Aorta (tissue), 5 donors: ENCODE data around the gene BABAM1. TPM values are rescaled to one million over a fixed set of nuclear protein-coding genes. Genes with fewer than 3 reads are reported as not detected.

Experiments used
- ATAC-seq: fragments of 200-7000 bp; cut with Tn5 transposase; one replicate; pipeline ENCODE4 v1.9.1; 2022; ENCODE audit warnings: moderate library complexity; ENCODE audit not compliant: low FRiP score
- DNase-seq, 2 donors: peaks; one replicate each; pipeline ENCODE4 v3.0.0-alpha.2; 2020
- H3K27ac ChIP-seq, 2 donors: one replicate each; pipeline ENCODE4 v1.5.1; 2013; ENCODE audit warnings: low read length in 2 of 2, mild to moderate bottlenecking in 2 of 2, moderate library complexity in 2 of 2, control low read depth in 1 of 2, inconsistent platforms in 1 of 2, low read depth in 1 of 2
- H3K27me3 ChIP-seq, 2 donors: one replicate each; pipeline ENCODE4 v1.6.1; 2013; ENCODE audit warnings: control low read depth in 1 of 2, low read length in 1 of 2, mild to moderate bottlenecking in 1 of 2, moderate library complexity in 1 of 2; ENCODE audit not compliant: insufficient read depth in 2 of 2, control insufficient read depth in 1 of 2
- H3K36me3 ChIP-seq, 2 donors: one replicate each; pipeline ENCODE4 v1.6.1; 2013; ENCODE audit warnings: control low read depth in 1 of 2, low read length in 1 of 2, mild to moderate bottlenecking in 1 of 2; ENCODE audit not compliant: insufficient read depth in 2 of 2, control insufficient read depth in 1 of 2
- H3K4me1 ChIP-seq, 2 donors: one replicate each; pipeline ENCODE4 v1.6.1; 2013; ENCODE audit warnings: low read length in 2 of 2, control low read depth in 1 of 2, mild to moderate bottlenecking in 1 of 2, moderate library complexity in 1 of 2; ENCODE audit not compliant: insufficient read depth in 2 of 2, control insufficient read depth in 1 of 2
- H3K4me3 ChIP-seq, 2 donors: one replicate each; pipeline ENCODE4 v1.5.1; 2013; ENCODE audit warnings: low read length in 2 of 2, control low read depth in 1 of 2, mild to moderate bottlenecking in 1 of 2
- H3K9me3 ChIP-seq: one replicate; pipeline ENCODE4 v1.6.1; 2013; ENCODE audit warnings: mild to moderate bottlenecking, low read length; ENCODE audit not compliant: control insufficient read depth
- WGBS, 2 donors: extraction: QIAGEN DNeasy Blood & Tissue Kit; methylation state at CpG; one replicate each; pipeline ENCODE4 v1.1.7; 2013; 5-methylcytosine and 5-hydroxymethylcytosine counted together
- intact Hi-C, 2 donors: fragments of 100-400 bp; cut with DNase I; formaldehyde crosslinking; loops; one replicate each; pipeline versions ENCODE4 v1.14.2 to v1.15.0; 2022
- polyA plus RNA-seq, 2 donors: library from polyadenylated mRNA; stranded (reverse); fragments of 200-250 nt; gene quantifications; one replicate each; pipeline ENCODE4 v1.2.3, GENCODE V29; 2013
- total RNA-seq, 2 donors: library from RNA; stranded (reverse); fragmentation: NEBNext Ultra II Directional; extraction: Animal tissue kit (Norgen Biotek cat#: 25700); gene quantifications; one replicate each; pipeline ENCODE4 v1.2.1, GENCODE V29; 2021
- donor health status: healthy with polysubstance abuse.
- donor health status: Bipolar disorder and iron deficiency.
- donor health status: DM: no; HTN: no; CAD: no.
- donor health status: DM: no; HTN: no; CAD: no.
- donor health status: DM: yes; HTN: yes; CAD: no.

The BABAM1 gene
- total and polyA plus RNA-seq, 4 donors: 55.8 to 102 (median 73.4) TPM

DNA sequence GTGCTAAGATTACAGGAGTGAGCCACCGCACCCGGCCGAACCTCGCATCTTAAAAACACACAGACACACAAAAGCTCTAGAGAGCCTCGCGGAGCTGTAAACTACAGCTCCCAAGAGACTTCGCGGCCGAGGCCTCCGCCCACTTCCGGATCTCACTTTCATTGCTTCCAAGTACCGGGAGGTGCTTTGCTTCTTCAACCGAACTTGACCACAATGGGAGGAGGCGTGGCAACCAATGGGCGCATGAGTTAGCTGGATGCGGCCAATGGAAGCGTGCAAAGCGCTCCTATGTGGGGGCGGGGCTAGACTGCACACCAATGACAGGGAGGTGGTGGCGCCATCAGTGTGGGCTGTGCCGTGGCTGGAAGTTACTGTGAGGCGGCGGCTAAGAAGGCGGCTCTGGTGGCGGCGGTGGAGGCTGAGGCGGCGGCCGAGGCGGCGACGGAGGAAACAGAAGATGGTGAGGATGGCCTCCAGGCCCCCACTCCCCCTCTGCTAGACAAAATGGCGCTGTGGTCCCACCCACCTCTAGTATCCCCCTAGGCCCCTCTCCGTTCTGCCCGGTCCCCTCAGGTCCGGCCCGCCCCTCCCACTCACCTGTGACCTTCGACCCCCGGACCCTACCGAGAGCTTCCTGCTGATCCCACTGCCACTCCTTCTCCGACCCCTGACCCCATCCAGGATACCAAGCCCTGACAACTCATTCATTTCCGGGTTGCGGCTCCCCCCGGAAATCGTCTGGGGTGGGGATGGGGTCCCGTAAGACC lies 42.1 kb downstream of the BABAM1 start, which contains the start of gene DDA1:
Gene DDA1, plus strand, starts transcription at position 366 of the 767 bp plus-strand sequence. Its CDS starts 92 bp downstream, at position 458.
- Histone ChIP-seq H3K4me3 (peak within 1 kb of the TSS; percentile 62 to 76), H3K36me3 (peaks cover 0 to 1% of the 10 kb centered on the region in 2 donors), H3K27ac (peak within 1 kb of the TSS in 1 of 2 donors; percentile 4), H3K4me1 (no peaks in the 10 kb centered on the region), H3K9me3 (no peaks in the 10 kb centered on the region), H3K27me3 (no peaks in the 10 kb centered on the region)
- DNase-seq (peak; percentile 99 to 100), ATAC-seq (peak; percentile 94)
- 0 to 1% methylated on average over 44 to 46 of the region's 46 CpGs for WGBS, 2 donors
- intact Hi-C loops: no loop called here

DNA sequence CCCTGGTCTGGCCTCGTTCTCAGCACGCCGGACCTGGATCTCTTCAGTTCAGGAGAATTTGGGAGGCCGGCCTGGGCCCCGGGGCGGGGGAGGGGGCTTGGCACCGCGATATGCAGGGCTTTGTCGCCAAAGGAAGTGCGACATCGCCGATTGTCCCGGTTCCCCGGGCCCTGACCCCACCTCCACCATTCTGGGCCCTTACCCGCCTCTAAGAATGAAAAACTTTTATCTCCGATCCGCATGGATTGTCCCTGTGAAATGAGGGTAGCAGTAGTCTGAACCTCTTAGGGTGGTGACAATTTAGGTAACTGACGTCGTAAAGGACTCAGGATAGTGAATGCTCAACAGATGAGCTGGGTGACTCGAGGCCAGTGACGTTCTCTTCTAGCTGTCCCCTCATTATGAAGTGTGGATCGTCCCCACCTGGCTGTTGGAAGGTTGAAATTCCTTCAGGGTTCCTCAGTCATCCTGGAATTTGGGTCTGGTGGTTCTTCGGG lies 42.8 kb downstream of the BABAM1 start:
- WGBS, 2 donors: 5 to 6% methylated on average over 23 of the region's 23 CpGs
- peak overlapping the region; percentile 62 to 76 for H3K4me3 ChIP-seq
- no peak for DNase-seq
- ATAC-seq: no peak
- intact Hi-C loops: no loop called here
- H3K9me3 ChIP-seq: no peaks in the 10 kb centered on the region
- no peaks in the 10 kb centered on the region for H3K4me1 ChIP-seq
- no peaks in the 10 kb centered on the region for H3K27me3 ChIP-seq
- peaks cover 0 to 4% of the 10 kb centered on the region in 2 donors for H3K36me3 ChIP-seq
- no peak overlapping the region for H3K27ac ChIP-seq

DNA sequence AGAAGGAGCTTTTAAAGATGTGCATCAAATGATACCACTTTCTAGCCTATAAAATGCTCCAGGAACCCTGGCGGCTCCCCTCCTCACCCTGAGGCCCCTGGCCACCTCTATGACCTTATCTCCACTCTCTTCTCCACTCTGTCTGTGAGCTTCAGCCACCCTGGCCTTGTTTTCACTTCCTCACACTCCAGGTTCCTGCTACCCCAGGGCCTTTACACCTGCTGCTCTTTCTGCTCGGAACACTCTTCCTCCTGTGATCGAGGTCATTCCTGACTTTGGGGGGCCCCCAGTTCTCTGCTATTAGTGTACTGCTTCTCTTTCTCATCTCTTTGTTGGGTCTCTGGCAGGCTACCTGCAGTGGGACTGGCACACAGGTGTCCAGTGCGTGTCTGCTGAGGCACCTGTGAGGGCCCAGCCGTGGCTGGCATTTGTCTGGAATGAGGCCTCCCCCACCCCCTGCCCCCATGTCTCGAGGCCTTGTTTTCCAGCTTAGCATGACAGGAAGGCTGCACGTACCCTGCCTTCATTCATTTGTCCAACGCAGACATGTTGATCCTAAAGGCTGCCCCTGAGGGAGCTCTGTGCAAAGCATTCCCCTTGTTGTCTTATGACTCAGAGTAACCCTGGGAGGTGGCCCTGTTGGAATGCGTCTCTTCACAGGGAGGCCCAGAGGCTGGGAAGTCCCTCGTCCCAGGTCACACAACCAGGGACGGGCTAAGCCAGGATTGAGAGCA lies 44.4 kb downstream of the BABAM1 start:
- H3K27ac ChIP-seq: no peak overlapping the region
- WGBS, 2 donors: 56 to 58% methylated on average over 11 of the region's 11 CpGs
- intact Hi-C loops: no loop called here
- ATAC-seq: no peak
- no peak overlapping the region for H3K4me3 ChIP-seq
- no peaks in the 10 kb centered on the region for H3K4me1 ChIP-seq
- no peak for DNase-seq
- no peaks in the 10 kb centered on the region for H3K9me3 ChIP-seq
- peaks cover 0 to 4% of the 10 kb centered on the region in 2 donors for H3K36me3 ChIP-seq
- no peaks in the 10 kb centered on the region for H3K27me3 ChIP-seq

DNA sequence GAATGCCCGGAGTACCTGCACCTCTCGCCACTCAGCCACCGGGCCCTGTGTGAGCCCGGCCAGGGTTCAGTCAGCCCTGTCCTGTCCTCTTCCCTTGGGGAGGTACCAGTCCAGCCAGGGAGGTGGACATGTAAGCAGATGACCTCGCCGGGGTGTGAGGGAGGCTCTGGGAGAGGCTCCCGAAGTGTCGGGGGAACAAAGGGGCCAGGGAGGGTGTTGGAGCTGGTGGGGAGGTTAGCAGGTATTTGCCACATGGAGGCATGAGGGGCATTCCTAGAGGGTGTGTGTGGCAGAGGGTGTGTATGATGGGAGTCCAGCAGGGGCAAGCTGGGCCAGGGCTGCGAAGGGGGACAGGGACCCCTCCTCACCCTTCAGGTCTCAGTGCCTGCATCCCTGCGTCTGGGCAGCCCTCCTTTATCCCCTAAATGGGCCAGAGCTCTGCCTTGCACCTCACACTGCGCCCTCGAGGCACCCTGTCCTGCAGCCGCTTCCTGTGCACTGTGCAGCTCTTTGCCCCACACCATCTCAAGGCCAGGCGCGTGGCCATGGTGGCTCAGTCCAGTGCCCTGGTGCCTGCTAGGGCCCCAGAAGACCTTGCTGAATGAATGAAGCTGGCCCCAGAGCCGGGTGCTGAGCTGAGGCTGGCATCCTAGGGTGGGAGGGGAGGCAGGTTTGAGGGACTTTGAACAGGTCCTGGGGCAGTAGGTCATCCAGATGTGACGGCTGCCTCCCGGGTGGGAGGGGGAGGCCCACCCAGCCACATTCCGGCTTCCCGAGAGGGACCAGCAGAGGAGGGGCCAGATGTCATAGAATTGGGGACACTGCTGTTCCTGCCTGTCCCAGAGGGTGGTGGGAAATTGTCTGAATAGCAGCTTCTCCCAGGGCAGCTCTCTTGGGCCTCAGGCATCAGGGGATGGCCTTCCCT lies 45.2 kb downstream of the BABAM1 start:
- intact Hi-C loops: no loop called here
- Histone ChIP-seq H3K9me3 (no peaks in the 10 kb centered on the region), H3K27ac (no peak overlapping the region), H3K4me1 (no peaks in the 10 kb centered on the region), H3K36me3 (peaks cover 0 to 4% of the 10 kb centered on the region in 2 donors), H3K27me3 (no peaks in the 10 kb centered on the region), H3K4me3 (no peak overlapping the region)
- no peak for DNase-seq
- WGBS, 2 donors: 83 to 84% methylated on average over 20 of the region's 20 CpGs
- no peak for ATAC-seq

DNA sequence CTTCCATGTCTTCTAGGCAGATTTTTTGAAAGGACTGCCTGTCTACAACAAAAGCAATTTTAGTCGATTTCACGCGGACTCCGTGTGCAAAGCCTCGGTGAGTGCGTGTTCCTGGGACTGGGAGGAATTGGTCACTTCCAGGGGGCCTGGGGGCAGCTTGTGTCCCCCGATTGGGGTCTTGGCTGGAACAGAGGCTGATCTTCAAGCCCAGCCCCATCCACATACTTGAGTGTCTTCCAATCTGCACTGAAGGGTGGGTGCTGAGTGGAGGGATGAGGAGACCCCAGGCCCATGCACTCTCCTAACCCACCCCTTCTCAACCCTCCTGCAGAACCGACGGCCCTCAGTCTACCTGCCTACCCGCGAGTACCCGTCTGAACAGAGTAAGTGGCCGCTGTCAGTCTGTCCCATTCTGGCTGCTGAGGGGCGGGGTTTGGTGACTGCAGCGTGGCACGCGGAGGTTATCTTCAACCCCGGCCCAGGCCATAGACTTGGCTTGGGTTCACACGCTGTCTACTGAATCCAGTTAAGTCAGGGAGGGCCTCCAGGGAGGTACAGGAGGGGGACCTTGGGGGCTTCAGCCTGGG lies 46.9 kb downstream of the BABAM1 start:
- H3K27me3 ChIP-seq: no peaks in the 10 kb centered on the region
- no peak for DNase-seq
- no peak overlapping the region for H3K27ac ChIP-seq
- peaks cover 0 to 4% of the 10 kb centered on the region in 2 donors for H3K36me3 ChIP-seq
- H3K4me3 ChIP-seq: no peak overlapping the region
- intact Hi-C loops: no loop called here
- whole genome bisulfite sequencing, 2 donors: 90 to 91% methylated on average over 19 of the region's 19 CpGs
- ATAC-seq: no peak
- no peaks in the 10 kb centered on the region for H3K4me1 ChIP-seq
- H3K9me3 ChIP-seq: no peaks in the 10 kb centered on the region

DNA sequence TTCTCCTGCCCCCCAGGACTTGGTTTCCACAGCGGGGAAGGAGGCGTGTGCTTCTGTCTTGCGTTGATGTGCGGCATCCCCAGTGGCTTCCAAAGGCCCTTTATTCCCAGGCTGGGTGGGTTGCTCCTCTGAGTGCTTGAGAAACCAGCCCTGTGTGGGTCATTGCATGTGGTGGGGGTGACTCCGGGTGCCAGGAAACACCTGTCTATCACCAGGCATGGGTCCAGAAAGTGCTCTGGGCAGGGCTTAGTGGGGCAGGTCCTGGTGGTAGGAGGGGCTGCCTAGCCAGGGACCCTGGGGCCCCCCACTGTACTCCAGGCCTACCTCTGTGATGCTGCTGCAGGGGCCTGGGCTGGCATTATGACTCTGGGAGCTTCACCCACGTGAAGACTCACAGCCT lies 51.7 kb downstream of the BABAM1 start:
- H3K27ac ChIP-seq: no peak overlapping the region
- peaks cover 0 to 4% of the 10 kb centered on the region in 2 donors for H3K36me3 ChIP-seq
- 71 to 81% methylated on average over 6 of the region's 6 CpGs for WGBS, 2 donors
- H3K27me3 ChIP-seq: no peaks in the 10 kb centered on the region
- no peaks in the 10 kb centered on the region for H3K9me3 ChIP-seq
- ATAC-seq (no peak), DNase-seq (no peak)
- no peaks in the 10 kb centered on the region for H3K4me1 ChIP-seq
- intact Hi-C loops: no loop called here
- H3K4me3 ChIP-seq: no peak overlapping the region

DNA sequence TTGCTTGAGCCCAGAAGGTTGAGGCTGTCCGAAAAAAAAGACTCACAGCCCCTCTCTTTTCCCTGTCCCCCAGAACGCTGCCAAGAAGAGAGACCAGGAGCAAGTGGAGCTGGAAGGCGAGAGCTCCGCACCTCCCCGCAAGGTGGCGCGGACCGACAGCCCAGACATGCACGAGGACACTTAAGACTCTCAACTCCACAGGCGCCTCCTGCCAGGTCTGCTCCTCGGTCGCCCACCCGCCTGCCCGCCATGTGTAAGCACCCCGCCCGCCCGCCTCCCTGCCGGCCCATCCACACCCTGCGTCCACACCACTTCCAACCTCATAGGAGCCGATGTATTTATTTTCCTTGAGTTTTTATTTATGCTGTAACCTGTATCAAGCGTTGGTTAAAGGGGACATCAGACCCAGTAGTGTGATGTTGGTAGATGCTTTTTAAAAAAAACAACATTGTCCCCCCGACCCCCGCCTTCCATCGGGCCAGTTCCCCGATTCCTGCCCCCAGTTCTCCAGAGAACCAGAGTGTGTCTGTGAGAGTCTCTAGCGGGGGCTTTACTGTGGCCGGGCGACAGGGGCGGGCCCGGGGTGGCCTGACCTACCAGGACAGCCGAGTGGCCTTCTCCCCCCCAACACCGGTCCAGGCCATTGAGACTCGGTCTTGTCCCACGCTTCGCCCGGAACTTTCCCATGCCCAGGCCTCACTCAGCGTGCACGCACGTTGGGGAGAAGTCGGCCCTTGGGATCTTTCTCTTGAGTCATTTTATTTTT lies 52.4 kb downstream of the BABAM1 start:
- H3K27me3 ChIP-seq: no peaks in the 10 kb centered on the region
- no peak overlapping the region for H3K27ac ChIP-seq
- peaks cover 0 to under 1% of the 10 kb centered on the region in 2 donors for H3K36me3 ChIP-seq
- WGBS, 2 donors: 88 to 91% methylated on average over 40 of the region's 40 CpGs
- intact Hi-C loops: no loop called here
- DNase-seq (no peak), ATAC-seq (no peak)
- no peaks in the 10 kb centered on the region for H3K9me3 ChIP-seq
- no peak overlapping the region for H3K4me3 ChIP-seq
- H3K4me1 ChIP-seq: no peaks in the 10 kb centered on the region
